Bronchial epithelial cell (primary cell): ENCODE measurements around the gene TMEM169. TPM values are rescaled to one million over a fixed set of nuclear protein-coding genes. Genes with fewer than 3 reads are reported as not detected.

Experiments used
- DNase-seq: peaks from one replicate; pipeline ENCODE4 v3.0.0-alpha.2; 2010; ENCODE audit warnings: low read depth
- FAIRE-seq: peaks from 2 replicates; lab custom pipeline; 2011; peaks lifted over from hg19 to GRCh38; lab: Jason Lieb, UNC
- H3K27me3 ChIP-seq: 2 replicates; pipeline ENCODE4 v1.5.1; 2011; ENCODE audit warnings: low read length; ENCODE audit not compliant: control insufficient read depth, insufficient read depth
- H3K36me3 ChIP-seq: 2 replicates; pipeline ENCODE4 v1.5.1; 2011; ENCODE audit warnings: low read length; ENCODE audit not compliant: control insufficient read depth, insufficient read depth
- H3K4me3 ChIP-seq: 2 replicates; pipeline ENCODE4 v1.5.1; 2011; ENCODE audit warnings: mild to moderate bottlenecking, low read depth, low read length, control low read depth
- total RNA-seq: library from RNA; depleted of rRNA; stranded (reverse); fragments of >200 nt; gene quantifications from 2 replicates; pipeline ENCODE4 v1.2.1, GENCODE V29; 2014
- TF ChIP-seq, protein P1 (sequence below): IDR thresholded peaks from 2 replicates; pipeline ENCODE4 v1.5.1; 2011; ENCODE audit warnings: mild to moderate bottlenecking, moderate library complexity, low read length, control low read depth, inconsistent platforms; ENCODE audit not compliant: insufficient read depth, severe bottlenecking

Gene TMEM169
- total RNA-seq, 1 donor from 2014 or later = 0.26 TPM

DNA sequence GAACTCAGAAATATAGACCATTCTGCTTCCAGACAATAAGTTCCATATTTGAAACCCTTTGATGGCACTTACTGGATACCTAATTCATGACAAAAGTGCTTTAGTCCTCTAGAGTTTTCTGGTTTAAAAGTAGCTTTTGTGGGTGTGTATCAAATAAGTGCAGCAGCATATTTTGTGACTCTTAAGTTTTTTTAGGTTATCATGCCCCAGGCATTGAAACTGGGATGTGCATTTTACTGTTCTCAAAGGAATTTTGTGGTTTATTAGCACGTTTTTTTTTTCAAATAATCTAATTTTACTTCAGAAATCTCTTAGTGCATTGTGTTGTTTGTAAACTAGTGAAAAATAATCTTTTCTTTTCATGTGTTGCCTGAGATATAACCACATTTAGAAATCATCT lies 28.9 kb downstream of the TMEM169 start:
- TF ChIP-seq, protein P1, sequence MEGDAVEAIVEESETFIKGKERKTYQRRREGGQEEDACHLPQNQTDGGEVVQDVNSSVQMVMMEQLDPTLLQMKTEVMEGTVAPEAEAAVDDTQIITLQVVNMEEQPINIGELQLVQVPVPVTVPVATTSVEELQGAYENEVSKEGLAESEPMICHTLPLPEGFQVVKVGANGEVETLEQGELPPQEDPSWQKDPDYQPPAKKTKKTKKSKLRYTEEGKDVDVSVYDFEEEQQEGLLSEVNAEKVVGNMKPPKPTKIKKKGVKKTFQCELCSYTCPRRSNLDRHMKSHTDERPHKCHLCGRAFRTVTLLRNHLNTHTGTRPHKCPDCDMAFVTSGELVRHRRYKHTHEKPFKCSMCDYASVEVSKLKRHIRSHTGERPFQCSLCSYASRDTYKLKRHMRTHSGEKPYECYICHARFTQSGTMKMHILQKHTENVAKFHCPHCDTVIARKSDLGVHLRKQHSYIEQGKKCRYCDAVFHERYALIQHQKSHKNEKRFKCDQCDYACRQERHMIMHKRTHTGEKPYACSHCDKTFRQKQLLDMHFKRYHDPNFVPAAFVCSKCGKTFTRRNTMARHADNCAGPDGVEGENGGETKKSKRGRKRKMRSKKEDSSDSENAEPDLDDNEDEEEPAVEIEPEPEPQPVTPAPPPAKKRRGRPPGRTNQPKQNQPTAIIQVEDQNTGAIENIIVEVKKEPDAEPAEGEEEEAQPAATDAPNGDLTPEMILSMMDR = no peak
- no peak for FAIRE-seq
- Histone ChIP-seq H3K27me3 (no peaks in the 10 kb centered on the region), H3K4me3 (no peak overlapping the region), H3K36me3 (peaks cover 16% of the 10 kb centered on the region)
- DNase-seq = no peak

DNA sequence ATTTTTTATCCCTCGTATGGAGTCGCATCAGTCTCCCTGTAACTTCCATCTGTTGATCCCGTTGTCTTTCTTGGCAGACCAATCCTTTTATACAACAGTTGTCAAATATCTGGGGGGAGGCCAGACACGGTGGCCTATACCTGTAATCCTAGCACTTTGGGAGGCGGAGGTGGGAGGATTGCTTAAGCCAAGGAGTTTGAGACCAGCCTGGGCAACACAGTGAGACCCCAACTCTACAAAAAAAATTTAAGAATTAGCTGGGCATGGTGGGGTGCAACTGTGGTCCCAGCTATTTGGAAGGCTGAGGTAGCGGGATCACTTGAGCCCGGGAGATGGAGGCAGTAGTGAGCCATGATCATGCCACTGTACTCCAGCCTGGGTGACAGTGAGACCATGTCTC lies 29.4 kb downstream of the TMEM169 start:
- no peak for FAIRE-seq
- Histone ChIP-seq H3K36me3 (peaks cover 16% of the 10 kb centered on the region), H3K4me3 (no peak overlapping the region)

DNA sequence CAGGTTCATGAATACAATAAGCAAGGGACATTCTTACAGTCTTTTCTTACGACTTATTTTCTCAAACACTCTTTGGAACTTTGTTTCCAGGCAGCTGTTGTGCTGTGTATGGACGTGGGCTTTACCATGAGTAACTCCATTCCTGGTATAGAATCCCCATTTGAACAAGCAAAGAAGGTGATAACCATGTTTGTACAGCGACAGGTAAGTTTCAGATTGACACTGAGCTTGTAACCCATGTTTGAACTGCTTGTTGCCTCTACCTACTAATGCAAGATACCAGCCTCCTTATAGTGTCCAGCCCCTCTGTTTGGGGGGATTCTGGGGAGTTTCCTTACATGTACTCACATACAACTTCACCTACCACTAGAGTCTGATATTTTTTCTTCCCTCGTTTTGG lies 31.2 kb downstream of the TMEM169 start:
- peaks cover 21% of the 10 kb centered on the region for H3K36me3 ChIP-seq
- FAIRE-seq = no peak

More for the DNA sequence above, 29.4 kb downstream of the TMEM169 start:
- TF ChIP-seq, protein P1 = no peak
- no peak for DNase-seq
- no peaks in the 10 kb centered on the region for H3K27me3 ChIP-seq

DNA sequence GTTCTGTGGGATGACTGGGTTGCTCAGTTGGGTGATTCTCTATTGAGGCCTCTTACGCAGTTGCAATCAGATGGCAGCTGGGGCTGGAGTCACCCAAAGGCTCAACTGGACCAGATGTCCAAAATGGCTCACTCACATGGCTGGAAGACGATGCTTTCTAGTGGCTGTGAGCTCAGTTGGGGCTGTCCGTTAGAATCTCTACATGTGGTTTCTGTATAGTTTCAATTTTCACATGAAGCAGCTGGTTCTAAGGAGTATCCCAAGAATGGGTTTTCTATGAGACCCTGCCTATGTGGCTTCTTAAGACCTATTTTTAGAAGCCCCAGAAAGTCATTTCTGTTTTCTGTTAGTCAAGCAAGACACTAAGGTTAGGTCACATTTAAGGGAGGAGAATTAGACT lies 31.9 kb downstream of the TMEM169 start:
- Histone ChIP-seq H3K4me3 (no peak overlapping the region), H3K36me3 (peaks cover 21% of the 10 kb centered on the region), H3K27me3 (no peaks in the 10 kb centered on the region)
- FAIRE-seq = no peak
- no peak for DNase-seq
- TF ChIP-seq, protein P1 = no peak

More for the DNA sequence above, 31.2 kb downstream of the TMEM169 start:
- H3K27me3 ChIP-seq = no peaks in the 10 kb centered on the region
- no peak for DNase-seq
- H3K4me3 ChIP-seq = no peak overlapping the region
- TF ChIP-seq, protein P1 = no peak

DNA sequence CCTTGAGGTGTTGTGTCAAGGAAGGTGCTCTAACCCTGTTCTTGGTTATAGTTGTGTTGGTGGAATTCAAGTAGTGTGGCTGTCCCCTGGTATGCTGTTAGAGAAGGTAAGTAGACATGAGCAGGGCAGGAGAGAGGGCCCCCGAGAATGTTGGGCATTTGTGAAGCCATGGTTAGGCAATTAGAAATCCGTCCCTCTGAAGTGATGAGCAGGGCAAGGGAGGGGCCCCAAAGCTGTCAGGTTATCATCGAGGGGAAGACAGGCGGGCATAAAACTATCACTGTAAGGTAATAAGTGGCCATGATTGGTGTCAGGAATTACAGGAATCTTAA lies 32.6 kb downstream of the TMEM169 start:
- Histone ChIP-seq H3K27me3 (no peaks in the 10 kb centered on the region), H3K36me3 (peaks cover 25% of the 10 kb centered on the region), H3K4me3 (no peak overlapping the region)
- FAIRE-seq (no peak), DNase-seq (no peak)
- TF ChIP-seq, protein P1 = no peak
